Lung (tissue), 12 donors: Measurements from ENCODE around the gene DHRSX. TPM values are rescaled to one million over a fixed set of nuclear protein-coding genes. Genes with fewer than 3 reads are reported as not detected.

Experiments used
- ATAC-seq: fragments of 200-7000 bp; cut with Tn5 transposase; one replicate; pipeline ENCODE4 v1.9.1; 2020; ENCODE audit warnings: moderate number of reproducible peaks; ENCODE audit not compliant: insufficient read depth, low FRiP score
- DNase-seq, 3 donors: peaks; one replicate each; pipeline ENCODE4 v3.0.0-alpha.2; 2013 to 2017
- H3K27ac ChIP-seq, 2 donors: one replicate each; pipeline ENCODE4 v1.5.1; 2013; ENCODE audit warnings: mild to moderate bottlenecking in 2 of 2, moderate library complexity in 2 of 2, control low read depth in 1 of 2, inconsistent platforms in 1 of 2, low read depth in 1 of 2, low read length in 1 of 2
- H3K27me3 ChIP-seq, 3 donors: one replicate each; pipeline ENCODE4 v1.5.1; 2013; ENCODE audit warnings: low read length in 2 of 3; ENCODE audit not compliant: control insufficient read depth in 3 of 3, insufficient read depth in 3 of 3
- H3K36me3 ChIP-seq, 4 donors: one replicate each; pipeline ENCODE4 v1.5.1; 2013; ENCODE audit warnings: low read length in 4 of 4, mild to moderate bottlenecking in 1 of 4, moderate library complexity in 1 of 4; ENCODE audit not compliant: control insufficient read depth in 4 of 4, insufficient read depth in 4 of 4
- H3K4me1 ChIP-seq, 5 donors: one replicate each; pipeline ENCODE4 v1.5.1; 2013; ENCODE audit warnings: low read length in 5 of 5, mild to moderate bottlenecking in 2 of 5, moderate library complexity in 1 of 5; ENCODE audit not compliant: control insufficient read depth in 5 of 5, insufficient read depth in 5 of 5
- H3K4me3 ChIP-seq: one replicate; pipeline ENCODE4 v1.5.1; 2013; ENCODE audit warnings: mild to moderate bottlenecking, control low read depth, moderate library complexity
- H3K9ac ChIP-seq, 2 donors: one replicate each; pipeline ENCODE4 v1.5.1; 2013; ENCODE audit warnings: low read length in 2 of 2, control low read depth in 1 of 2; ENCODE audit not compliant: insufficient read depth in 1 of 2
- H3K9me3 ChIP-seq, 4 donors: one replicate each; pipeline ENCODE4 v1.5.1; 2013; ENCODE audit warnings: low read length in 3 of 4, mild to moderate bottlenecking in 1 of 4, moderate library complexity in 1 of 4; ENCODE audit not compliant: control insufficient read depth in 4 of 4, insufficient read depth in 3 of 4
- WGBS, 2 donors: extraction: QIAGEN DNeasy Blood & Tissue Kit; methylation state at CpG; one replicate each; pipeline ENCODE4 v1.1.7; 2013; 5-methylcytosine and 5-hydroxymethylcytosine counted together
- polyA plus RNA-seq, 2 donors: library from polyadenylated mRNA; stranded (reverse); fragments of 200-250 nt; gene quantifications; one replicate each; pipeline ENCODE4 v1.2.1, GENCODE V29; 2013
- total RNA-seq, 2 donors: library from RNA; depleted of rRNA in 1 of 2; stranded (reverse); fragments of >200 nt in 1 of 2; gene quantifications; one replicate each; pipeline ENCODE4 v1.2.1, GENCODE V29; 2014 to 2021
- TF ChIP-seq, protein P1 (sequence below): IDR thresholded peaks from 2 replicates; pipeline ENCODE4 v1.5.1; 2012; ENCODE audit warnings: mild to moderate bottlenecking; ENCODE audit errors: control extremely low read depth, extremely low read depth
- donor health status: control.
- donor health status: control.
- donor health status: Bipolar disorder and iron deficiency.
- donor health status: healthy.
- donor health status: DM: yes; HTN: yes; CAD: no.

DHRSX gene
- total and polyA plus RNA-seq, 4 donors, result 7.0 to 26.3 (median 18.9) TPM

DNA sequence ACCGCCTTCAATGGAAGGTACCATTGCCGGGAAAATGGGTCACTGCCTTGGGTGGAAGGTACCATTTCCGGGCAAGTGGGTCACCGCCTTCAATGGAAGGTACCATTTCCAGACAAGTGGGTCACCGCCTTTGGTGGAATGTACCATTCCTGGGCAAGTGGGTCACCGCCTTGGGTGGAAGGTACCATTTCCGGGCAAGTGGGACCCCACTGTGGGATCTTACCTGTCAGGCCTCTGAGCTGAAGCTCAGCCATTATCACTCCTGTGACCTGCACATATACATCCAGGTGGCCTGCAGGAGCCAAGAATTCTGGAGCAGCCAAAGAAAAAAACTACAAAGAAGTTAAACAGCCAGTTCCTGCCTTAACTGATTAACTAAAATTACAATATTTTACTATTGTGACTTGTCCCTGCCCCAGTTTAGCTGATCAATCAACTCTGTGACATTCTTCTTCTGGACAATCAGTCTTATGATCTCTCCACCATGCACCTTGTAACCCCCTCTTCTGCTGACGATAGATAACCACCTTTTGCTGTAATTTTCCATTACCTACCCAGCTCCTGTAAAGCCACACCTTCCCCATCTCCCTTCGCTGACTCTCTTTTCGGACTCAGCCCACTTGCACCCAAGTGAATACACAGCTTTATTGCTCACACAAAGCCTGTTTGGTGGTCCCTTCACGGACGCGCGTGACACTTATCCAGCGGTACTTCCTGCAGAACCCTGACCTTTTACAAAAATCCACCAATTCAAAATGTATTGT lies 313.2 kb downstream of the DHRSX start:
- no peaks in the 10 kb centered on the region for H3K27me3 ChIP-seq
- no peak overlapping the region for H3K9ac ChIP-seq
- ATAC-seq (no peak), DNase-seq (no peak)
- no peaks in the 10 kb centered on the region for H3K4me1 ChIP-seq
- H3K4me3 ChIP-seq, result no peak overlapping the region
- TF ChIP-seq, protein P1, sequence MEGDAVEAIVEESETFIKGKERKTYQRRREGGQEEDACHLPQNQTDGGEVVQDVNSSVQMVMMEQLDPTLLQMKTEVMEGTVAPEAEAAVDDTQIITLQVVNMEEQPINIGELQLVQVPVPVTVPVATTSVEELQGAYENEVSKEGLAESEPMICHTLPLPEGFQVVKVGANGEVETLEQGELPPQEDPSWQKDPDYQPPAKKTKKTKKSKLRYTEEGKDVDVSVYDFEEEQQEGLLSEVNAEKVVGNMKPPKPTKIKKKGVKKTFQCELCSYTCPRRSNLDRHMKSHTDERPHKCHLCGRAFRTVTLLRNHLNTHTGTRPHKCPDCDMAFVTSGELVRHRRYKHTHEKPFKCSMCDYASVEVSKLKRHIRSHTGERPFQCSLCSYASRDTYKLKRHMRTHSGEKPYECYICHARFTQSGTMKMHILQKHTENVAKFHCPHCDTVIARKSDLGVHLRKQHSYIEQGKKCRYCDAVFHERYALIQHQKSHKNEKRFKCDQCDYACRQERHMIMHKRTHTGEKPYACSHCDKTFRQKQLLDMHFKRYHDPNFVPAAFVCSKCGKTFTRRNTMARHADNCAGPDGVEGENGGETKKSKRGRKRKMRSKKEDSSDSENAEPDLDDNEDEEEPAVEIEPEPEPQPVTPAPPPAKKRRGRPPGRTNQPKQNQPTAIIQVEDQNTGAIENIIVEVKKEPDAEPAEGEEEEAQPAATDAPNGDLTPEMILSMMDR, result no peak
- H3K36me3 ChIP-seq, result no peaks in the 10 kb centered on the region
- H3K27ac ChIP-seq, result no peak overlapping the region
- WGBS, 2 donors, result 82 to 85% methylated on average over 15 of the region's 15 CpGs
- H3K9me3 ChIP-seq, result peaks cover 0 to 15% (median 6%) of the 10 kb centered on the region in 4 donors

DNA sequence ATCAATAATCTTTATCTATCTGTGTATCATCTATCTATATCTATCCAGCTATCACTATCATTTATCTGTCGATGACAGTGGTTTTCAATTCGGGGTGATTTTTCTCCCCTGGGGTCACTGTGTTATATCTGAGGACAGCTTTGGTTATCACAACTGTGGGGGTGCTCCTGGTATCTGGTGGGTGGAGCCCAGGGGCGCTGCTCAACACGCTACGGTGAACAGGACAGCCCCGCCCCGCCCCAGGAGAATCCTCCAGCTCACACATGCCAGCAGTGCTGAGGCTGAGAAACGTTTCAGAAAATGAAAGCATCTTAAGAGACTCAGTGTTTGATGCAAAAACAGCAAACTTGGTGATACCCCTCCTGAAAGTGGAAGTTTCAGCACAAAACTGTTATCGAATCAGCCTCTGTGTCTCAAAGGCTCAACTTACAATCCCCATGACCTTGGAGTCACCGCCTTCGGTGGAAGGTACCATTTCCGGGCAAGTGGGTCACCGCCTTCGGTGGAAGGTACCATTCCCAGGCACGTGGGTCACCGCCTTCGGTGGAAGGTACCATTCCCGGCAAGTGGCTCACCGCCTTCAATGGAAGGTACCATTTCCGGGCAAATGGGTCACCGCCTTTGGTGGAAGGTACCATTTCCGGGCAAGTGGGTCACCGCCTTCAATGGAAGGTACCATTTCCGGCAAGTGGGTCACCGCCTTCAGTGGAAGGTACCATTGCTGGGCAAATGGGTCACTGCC lies 315.3 kb downstream of the DHRSX start:
- Histone ChIP-seq H3K4me1 (no peaks in the 10 kb centered on the region), H3K36me3 (no peaks in the 10 kb centered on the region), H3K4me3 (no peak overlapping the region), H3K27ac (no peak overlapping the region), H3K9ac (no peak overlapping the region), H3K27me3 (no peaks in the 10 kb centered on the region), H3K9me3 (peaks cover 0 to 15% (median 6%) of the 10 kb centered on the region in 4 donors)
- ATAC-seq (no peak), DNase-seq (no peak)
- TF ChIP-seq, protein P1, result no peak
- 97 to 98% methylated on average over 25 of the region's 25 CpGs for WGBS, 2 donors

DNA sequence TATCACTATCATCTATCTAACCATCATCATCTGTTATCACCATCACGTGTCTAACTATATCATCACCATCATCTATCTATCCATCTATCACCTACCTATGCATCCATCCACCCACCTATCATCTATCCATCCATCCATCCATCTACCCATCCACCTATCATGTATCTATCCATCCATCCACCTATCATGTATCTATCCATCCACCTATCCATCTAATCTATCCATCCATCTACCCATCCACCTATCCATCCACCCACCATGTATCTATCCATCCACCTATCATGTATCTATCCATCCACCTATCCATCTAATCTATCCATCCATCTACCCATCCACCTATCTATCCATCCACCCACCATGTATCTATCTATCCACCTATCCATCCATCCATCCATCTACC lies 316.7 kb downstream of the DHRSX start:
- Histone ChIP-seq H3K27me3 (no peaks in the 10 kb centered on the region), H3K9me3 (peaks cover 0 to 15% (median 6%) of the 10 kb centered on the region in 4 donors), H3K4me1 (no peaks in the 10 kb centered on the region), H3K27ac (no peak overlapping the region), H3K4me3 (no peak overlapping the region), H3K36me3 (no peaks in the 10 kb centered on the region), H3K9ac (no peak overlapping the region)
- DNase-seq (no peak), ATAC-seq (no peak)
- TF ChIP-seq, protein P1, result no peak
- WGBS, 2 donors, result 89 to 94% methylated on average over 1 of the region's 1 CpG
